GM06990 (cell line): ENCODE data around the gene TMEM116.

Experiments used
- DNase-seq: peaks from one replicate; pipeline ENCODE4 v3.0.0-alpha.2; 2011; ENCODE audit not compliant: insufficient read length; ENCODE audit errors: extremely low read depth
- H3K27me3 ChIP-seq: replicated peaks from 2 replicates; pipeline ENCODE4 v1.6.0; 2011; ENCODE audit warnings: low read length; ENCODE audit not compliant: control insufficient read depth, insufficient read depth
- H3K36me3 ChIP-seq: 2 replicates; pipeline ENCODE4 v1.5.1; 2011; ENCODE audit warnings: low read length; ENCODE audit not compliant: control insufficient read depth, insufficient read depth
- H3K4me3 ChIP-seq: replicated peaks from 2 replicates; pipeline ENCODE4 v1.5.1; 2011; ENCODE audit warnings: low read depth, mild to moderate bottlenecking, control low read depth, low read length
- TF ChIP-seq, protein P1 (sequence below): IDR thresholded peaks from 2 replicates; pipeline ENCODE4 v1.5.1; 2011; ENCODE audit warnings: low read length, control low read depth, mild to moderate bottlenecking, inconsistent platforms; ENCODE audit not compliant: insufficient read depth, poor library complexity, severe bottlenecking

TMEM116 gene

DNA sequence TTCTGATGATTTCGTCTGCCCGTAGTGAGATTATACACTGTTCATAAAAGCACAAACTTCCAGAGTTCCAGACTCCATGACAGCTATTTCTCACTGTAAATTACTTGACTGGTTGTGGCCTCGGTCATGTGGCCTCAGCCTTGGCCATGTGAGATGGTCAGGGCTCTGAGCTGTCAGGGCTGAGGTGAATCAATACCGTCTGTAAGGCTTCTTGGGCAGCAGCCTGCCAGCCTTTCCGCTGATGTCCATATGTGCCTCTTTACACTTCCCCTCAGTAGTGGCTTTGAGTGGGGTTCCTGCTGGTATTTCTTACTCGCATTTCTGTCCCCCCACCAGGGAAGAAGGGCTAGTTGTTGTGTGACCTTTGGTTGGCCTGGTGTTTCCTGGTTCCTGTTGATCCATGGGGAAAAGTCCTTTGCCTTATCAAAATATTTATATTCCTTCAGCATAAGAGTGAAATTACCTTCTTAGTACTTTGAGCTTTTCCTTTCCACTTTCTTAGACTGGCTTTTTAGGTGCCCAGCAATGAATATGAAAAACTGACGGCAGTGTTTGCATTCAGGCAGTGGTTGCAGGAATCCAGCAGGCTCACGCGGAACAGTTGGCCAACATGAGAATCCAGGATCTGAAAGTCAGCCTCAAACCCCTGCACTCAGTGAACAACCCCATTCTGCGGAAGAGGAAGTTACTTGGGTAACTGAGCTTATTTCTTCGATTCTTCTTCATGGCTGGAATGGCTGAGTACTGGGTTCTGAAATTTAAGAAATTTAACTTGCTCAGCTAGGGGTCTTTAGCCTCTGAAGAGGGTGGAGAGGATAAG is 124.8 kb downstream of the TMEM116 start:
- Histone ChIP-seq H3K27me3 (no peaks in the 10 kb centered on the region), H3K4me3 (no peak overlapping the region), H3K36me3 (peaks cover 34% of the 10 kb centered on the region)
- DNase-seq = no peak
- TF ChIP-seq, protein P1, sequence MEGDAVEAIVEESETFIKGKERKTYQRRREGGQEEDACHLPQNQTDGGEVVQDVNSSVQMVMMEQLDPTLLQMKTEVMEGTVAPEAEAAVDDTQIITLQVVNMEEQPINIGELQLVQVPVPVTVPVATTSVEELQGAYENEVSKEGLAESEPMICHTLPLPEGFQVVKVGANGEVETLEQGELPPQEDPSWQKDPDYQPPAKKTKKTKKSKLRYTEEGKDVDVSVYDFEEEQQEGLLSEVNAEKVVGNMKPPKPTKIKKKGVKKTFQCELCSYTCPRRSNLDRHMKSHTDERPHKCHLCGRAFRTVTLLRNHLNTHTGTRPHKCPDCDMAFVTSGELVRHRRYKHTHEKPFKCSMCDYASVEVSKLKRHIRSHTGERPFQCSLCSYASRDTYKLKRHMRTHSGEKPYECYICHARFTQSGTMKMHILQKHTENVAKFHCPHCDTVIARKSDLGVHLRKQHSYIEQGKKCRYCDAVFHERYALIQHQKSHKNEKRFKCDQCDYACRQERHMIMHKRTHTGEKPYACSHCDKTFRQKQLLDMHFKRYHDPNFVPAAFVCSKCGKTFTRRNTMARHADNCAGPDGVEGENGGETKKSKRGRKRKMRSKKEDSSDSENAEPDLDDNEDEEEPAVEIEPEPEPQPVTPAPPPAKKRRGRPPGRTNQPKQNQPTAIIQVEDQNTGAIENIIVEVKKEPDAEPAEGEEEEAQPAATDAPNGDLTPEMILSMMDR = no peak

DNA sequence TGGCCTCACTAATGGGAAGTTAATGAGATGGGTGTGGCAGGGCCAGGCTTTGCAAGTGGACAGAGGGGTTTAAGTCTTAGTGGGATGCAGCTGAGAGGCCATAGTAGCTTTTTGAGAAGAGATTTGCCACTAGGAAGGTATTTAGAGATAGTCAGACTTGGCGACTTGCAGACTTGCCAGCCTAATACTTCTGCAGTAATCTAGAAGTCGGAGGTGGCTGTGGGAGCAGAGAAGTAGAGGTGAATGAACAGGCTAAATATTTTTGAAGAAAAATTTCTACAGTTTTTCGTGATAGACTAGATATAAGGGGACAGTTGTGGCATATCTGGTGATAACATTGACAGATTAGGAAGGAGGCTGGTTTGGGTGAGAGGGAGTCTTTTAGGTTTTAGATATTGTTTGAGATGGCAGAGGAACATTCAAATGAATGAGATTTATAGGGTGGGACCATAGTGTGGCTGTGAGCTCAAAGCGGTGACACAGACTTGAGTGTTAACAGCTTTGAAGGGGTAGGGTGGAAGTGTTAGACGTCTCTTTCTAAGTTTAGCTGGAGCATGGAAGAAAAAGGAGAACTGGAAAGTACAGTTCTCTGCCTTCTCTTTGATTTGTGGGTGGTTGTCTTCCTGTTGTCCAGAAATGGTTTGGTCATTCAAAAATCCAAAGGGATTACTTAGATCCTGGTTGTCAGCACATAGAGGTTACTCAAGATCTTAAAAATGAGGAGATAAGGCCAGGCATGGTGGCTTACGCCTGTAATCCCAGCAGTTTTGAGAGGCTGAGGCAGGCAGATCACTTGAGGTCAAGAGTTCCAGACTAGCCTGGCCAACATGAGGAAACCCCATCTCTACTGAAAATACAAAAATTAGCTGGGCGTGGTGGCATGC is 126.1 kb downstream of the TMEM116 start:
- TF ChIP-seq, protein P1 = no peak
- Histone ChIP-seq H3K4me3 (no peak overlapping the region), H3K36me3 (peaks cover 34% of the 10 kb centered on the region), H3K27me3 (no peaks in the 10 kb centered on the region)
- DNase-seq = no peak

DNA sequence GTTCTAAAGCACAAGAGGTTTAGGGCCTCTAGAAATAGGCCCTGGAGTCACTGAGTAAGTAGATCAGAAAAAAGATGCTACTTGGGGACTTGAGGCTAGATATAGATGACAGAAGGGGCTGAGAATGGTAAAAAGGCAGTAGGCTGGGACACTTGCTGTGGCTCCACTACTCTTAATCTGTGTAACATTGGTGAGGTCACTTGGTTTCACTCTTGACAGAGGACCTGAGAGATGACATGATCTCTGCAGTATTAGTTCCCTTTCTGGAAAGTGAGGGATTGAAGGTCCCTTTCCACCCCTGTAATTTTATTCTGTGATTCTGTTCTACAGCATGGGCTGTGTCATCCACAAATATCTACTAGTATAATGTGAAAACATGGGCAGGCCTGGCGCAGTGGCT is 131.2 kb downstream of the TMEM116 start:
- H3K27me3 ChIP-seq = no peaks in the 10 kb centered on the region
- TF ChIP-seq, protein P1 = no peak
- H3K4me3 ChIP-seq = no peak overlapping the region
- DNase-seq = no peak
- peaks cover 24% of the 10 kb centered on the region for H3K36me3 ChIP-seq
